ENCODE data around the gene BDH1.
"Not testable (repeated sequence)": the region's sequence is repeated elsewhere in the genome, so short reads cannot be mapped to it uniquely, and the experiment has no call there.

The BDH1 gene

GRCh38 chr3:197520311-197521276 is 35.2 kb downstream of the BDH1 start:
- DNase-seq: no peak

- no peak for DNase-seq
Observed at GRCh38 chr3:197519801-197520211, 36.0 kb downstream of the BDH1 start.

- DNase-seq: no peak
Observed at GRCh38 chr3:197518881-197519421, 36.8 kb downstream of the BDH1 start.

GRCh38 chr3:197517922-197518683 is 37.7 kb downstream of the BDH1 start:
- not testable (repeated sequence) for DNase-seq

GRCh38 chr3:197516890-197517606 is 38.7 kb downstream of the BDH1 start:
- not testable (repeated sequence) for DNase-seq

GRCh38 chr3:197516517-197516889 is 39.3 kb downstream of the BDH1 start:
- DNase-seq: no peak

- DNase-seq: no peak
Observed at GRCh38 chr3:197514786-197515355, 40.9 kb downstream of the BDH1 start.

DNA sequence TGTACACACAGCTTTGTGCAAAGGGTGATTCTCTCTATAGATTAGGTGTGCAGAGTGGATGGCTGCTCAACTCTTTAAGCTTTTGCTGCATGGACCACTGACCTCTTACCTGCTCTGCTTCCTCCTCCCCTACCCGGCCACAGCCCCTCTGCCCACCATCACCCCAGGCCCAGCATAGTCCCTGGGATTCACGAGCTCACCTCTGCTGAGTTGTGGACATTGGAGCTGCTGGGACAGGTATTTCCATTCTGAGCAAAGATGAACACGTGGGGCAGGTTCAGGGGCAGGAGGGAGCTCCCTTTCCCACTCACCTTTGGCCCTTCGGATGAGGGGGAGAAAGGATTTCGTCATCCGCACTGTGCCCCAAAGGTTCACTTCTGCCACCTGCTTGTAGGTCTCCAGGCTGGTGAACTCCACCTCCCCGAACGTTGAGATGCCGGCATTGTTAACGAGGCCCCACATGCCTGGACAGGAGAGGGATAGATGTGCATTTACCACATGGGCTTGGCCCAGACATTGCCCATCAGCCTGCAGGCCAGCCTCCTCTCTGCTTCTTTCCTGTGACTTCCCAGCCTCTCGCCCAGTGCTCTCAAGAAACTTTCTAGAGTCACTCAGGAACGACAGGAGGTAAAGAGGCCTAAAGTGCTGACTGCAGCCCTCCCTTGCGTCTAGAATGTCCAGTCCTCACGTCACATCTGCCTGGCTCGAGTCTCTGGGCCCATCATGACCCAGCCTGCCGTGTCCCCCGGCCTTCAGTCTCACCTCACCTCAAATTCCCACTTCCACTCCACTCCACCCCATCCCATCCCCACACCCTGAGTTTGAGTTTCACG is 41.6 kb downstream of the BDH1 start:
- no peak for DNase-seq

GRCh38 chr3:197512691-197513571 is 42.8 kb downstream of the BDH1 start:
- DNase-seq: no peak

GRCh38 chr3:197511853-197512635 is 43.7 kb downstream of the BDH1 start:
- DNase-seq: no peak

GRCh38 chr3:197511130-197511529 is 44.6 kb downstream of the BDH1 start:
- no peak for DNase-seq

DNA sequence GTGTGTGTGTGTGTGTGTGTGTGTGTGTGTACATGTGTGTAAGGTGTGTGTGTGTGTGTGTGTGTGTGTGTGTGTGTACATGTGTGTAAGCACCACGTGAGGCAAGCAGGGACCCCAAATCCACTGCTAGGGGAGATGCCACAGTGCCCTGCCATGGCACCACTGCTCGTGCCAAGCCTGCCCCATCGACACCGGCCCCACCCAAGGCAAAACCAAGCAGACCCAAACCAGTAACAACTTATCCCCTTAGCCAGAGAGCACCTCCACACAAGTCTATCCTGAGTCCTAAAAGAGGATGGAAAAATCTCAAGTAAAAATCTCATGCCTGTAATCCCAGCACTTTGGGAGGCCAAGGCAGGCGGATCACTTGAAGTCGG is 45.1 kb downstream of the BDH1 start:
- no peak for DNase-seq

GRCh38 chr3:197508924-197509775 is 46.6 kb downstream of the BDH1 start:
- DNase-seq: no peak

GRCh38 chr3:197508461-197508860 is 47.3 kb downstream of the BDH1 start:
- DNase-seq: no peak

GRCh38 chr3:197508051-197508451 is 47.7 kb downstream of the BDH1 start:
- no peak for DNase-seq

DNA sequence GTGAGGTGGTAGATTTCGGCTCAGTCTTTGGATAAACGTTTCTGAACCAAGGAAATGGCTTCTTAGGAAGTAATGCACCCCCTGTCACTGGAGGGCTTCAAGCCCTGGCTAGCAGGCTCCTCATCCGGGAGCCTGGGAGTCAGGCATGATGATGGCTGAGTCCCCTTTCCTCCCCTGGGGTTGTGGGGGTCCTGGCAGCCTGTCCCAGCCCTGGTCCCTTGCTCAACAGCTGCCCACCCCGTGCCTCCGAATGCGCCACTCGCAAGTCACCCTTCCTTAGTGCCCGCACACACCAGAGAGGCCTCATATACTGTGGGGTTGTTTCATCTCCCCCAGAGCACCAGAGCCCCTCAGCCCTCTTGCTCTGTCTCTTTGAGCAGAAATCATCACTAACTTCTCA is 48.2 kb downstream of the BDH1 start:
- no peak for DNase-seq

GRCh38 chr3:197507081-197507480 is 48.7 kb downstream of the BDH1 start:
- DNase-seq: no peak

- no peak for DNase-seq
Observed at GRCh38 chr3:197505796-197506548, 49.8 kb downstream of the BDH1 start.

Data from NCI-H2029 (cell line).